IPS-18c (cell line): ENCODE data around the gene HEATR5A.
"Not testable (repeated sequence)": the region's sequence is repeated elsewhere in the genome, so short reads cannot be mapped to it uniquely, and the experiment has no call there.

Experiments
- H3K4me3 ChIP-seq: 2 replicates; pipeline ENCODE4 v1.7.0; 2013; ENCODE audit warnings: low read depth, mild to moderate bottlenecking, low read length, moderate library complexity; ENCODE audit not compliant: insufficient read depth
- H3K9me3 ChIP-seq: one replicate; pipeline ENCODE4 v1.6.1; 2013; ENCODE audit warnings: mild to moderate bottlenecking, low read length, moderate library complexity; ENCODE audit not compliant: control insufficient read depth, insufficient read depth

The HEATR5A gene

DNA sequence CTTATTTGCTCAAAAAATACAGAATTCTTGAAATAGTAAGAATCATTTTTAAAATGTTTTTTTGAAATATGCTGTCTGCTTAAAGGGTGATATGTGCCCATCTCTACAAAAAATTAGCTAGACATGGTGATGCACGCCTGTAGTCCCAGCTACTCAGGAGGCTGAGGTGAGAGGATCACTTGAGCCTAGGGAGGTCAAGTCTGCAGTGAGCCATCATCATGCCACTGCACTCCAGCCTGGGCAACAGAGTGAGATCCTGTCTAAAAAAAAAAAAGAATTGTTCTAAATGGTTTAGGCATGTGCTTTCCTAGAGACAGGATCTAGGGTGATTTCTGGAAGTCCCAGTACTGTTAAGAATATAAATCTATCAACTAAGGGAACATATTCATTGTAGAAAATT, 137.2 kb downstream of the HEATR5A start:
- Histone ChIP-seq H3K4me3 (no peak overlapping the region), H3K9me3 (peaks cover 5% of the 10 kb centered on the region)

DNA sequence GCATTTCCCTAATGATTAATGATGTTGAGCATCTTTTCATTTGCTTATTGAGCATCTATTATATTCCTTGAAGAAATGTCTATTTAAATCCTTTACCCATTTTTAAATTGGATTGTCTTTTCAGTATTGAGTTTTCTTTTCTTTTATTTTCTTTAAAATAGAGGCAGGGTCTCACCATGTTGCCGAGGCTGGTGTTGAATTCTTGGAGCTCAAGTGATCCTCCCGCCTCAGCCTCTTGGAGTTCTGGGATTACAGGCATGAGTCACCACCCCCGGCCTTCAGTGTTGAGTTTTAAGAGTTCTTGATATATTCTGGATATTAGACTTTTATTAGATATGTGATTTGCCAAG, 139.5 kb downstream of the HEATR5A start:
- H3K4me3 ChIP-seq, result no peak overlapping the region
- H3K9me3 ChIP-seq, result peaks cover 9% of the 10 kb centered on the region

DNA sequence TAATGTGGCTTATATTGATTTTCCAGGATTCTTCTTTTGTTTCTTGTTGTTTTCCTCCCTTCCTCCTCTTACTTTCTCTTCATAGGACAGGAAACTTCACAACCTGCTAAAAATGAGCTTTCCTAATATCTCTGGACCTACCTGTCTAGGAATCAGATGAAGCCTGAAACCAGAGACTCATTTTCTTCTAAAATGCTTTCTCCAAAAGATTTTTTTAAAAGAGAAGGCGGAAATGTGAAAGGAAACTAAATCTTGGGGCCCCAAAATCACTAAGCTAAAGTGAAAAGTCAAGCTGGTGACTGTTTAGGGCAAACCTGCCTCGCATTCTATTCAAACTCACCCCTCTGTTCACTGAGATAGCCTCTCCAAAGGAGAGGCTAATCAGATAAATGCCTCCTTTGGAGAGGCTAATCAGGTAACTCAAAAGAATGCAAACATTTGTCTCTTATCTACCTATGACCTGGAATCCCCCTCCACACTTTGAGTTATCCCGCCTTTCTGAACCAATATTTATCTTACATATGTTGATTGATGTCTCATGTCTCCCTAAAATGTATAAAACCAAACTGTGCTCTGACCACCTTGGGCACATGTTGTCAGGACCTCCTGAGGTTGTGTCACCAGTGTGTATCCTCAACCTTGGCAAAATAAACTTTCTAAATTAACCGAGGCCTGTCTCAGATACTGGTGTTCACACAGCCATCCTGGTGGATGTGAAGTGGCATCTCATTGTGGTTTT, 140.0 kb downstream of the HEATR5A start:
- peaks cover 9% of the 10 kb centered on the region for H3K9me3 ChIP-seq
- H3K4me3 ChIP-seq, result no peak overlapping the region

DNA sequence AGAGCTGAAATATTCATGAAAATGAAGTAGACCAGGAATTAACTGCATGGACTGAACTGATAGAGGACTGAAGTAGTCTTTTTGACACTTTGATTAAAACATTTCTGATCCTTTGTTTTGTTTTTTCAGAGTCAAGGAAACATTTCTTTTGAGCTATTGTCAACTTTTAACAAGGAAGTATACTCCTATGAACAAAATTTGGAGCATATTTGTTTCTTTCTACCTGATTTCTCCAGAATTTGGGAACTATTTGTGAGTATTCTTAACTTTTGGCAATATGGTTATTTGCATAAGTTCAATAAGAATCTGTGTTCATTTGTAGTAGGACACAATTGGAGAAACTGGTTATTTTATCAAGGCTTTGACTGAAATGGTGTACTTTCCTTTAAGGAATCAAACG, 141.5 kb downstream of the HEATR5A start:
- no peak overlapping the region for H3K4me3 ChIP-seq

DNA sequence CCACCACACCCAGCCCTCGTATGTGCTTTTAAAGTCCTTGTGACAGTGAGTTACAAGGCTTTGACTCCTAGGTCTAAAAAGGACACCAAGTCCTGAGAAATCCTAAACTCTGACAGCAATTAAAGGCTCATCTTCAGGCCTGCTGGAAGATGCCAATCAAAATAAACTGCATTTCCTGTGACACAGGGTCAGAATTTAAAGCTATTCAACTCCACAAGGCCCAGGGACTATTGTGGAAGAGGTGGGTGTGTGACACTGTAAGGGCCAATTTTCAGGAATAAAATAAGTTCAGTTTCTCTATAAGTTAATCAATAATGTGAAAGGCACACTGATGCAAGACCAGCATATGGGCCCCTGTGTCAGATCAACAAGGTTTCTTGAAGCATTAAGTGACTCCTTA, 143.3 kb downstream of the HEATR5A start:
- H3K4me3 ChIP-seq, result no peak overlapping the region
- H3K9me3 ChIP-seq, result peaks cover 13% of the 10 kb centered on the region

More for the DNA sequence above, 141.5 kb downstream of the HEATR5A start:
- peaks cover 11% of the 10 kb centered on the region for H3K9me3 ChIP-seq

DNA sequence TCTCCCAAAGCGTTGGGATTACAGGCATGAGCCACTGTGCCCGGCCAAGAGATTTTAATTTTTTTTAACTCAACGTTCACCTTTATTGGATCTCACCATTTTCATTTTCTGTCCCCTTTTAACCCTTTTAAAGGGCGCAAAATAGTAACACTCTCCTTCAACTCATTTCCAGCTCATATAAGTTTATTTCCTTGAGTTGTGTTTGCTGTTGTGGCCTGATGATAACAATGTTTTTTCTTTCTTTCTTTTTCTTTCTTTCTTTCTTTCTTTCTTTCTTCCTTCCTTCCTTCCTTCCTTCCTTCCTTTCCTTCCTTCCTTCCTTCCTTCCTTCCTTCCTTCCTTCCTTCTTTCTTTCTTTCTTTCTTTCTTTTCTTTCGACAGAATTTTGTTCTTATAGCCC, 143.9 kb downstream of the HEATR5A start:
- not testable (repeated sequence) for H3K4me3 ChIP-seq
- peaks cover 13% of the 10 kb centered on the region for H3K9me3 ChIP-seq

DNA sequence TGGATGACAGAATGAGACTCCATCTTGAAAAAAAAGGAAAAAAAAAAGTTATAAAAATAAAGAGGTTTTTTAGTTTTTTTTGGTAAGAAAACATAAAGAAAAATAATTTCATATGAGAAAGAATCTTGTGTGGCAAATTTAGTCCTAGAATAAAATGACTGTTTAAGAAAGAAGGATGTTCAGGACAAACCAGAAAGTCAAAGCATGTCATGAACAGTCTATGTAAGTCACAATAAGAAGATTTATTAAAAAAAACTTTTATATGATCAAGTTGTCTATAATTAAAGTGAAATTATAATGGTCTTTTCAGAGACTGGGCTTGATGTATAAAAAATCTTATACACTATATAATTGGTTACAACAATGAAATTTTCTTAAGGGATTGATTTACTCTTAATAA, 144.6 kb downstream of the HEATR5A start:
- Histone ChIP-seq H3K9me3 (peaks cover 13% of the 10 kb centered on the region), H3K4me3 (no peak overlapping the region)

DNA sequence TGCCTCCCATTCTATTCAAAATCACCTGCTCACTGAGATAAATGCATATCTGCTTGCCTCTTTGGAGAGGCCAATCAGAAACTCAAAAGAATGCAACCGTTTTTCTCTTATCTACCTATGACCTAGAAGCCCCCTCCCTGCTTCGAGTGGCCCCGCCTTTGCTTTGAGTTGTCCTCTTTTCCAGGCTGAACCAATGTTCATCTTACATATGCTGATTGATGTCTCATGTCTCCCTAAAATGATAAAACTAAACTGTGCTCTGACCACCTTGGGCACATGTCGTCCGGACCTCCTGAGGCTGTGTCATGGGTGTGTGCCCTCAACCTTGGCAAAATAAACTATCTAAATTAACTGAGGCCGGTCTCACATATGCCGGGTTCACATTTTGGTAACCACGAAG, 148.7 kb downstream of the HEATR5A start:
- no peak overlapping the region for H3K4me3 ChIP-seq
- H3K9me3 ChIP-seq, result peaks cover 18% of the 10 kb centered on the region

DNA sequence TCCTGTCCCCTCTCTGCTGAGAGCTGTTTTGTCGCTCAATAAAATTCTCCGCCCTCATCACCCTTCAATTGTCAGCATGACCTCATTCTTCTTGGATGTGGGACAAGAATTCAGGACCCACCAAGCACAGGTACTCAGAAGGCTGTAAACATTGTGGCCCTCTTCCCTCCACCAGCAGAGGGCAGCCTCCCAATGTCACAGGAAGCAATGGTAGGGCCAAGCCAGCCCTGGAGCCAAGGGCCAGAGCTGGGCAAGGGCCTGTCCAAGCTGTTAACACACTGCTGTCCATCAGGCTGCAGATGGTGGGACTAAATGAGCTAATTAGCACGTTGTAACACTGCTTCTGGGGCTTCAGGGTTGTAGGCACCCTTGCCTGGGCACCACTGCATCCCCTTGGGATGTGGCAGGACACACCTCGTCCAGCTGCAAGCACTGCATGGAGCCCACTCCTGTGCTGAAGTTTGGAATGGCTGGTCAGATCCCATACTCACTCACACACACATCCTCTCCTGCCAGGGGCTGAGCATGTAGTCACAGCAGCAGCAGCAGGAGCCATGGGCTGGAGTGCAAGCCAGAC, 150.1 kb downstream of the HEATR5A start:
- Histone ChIP-seq H3K9me3 (peaks cover 16% of the 10 kb centered on the region), H3K4me3 (no peak overlapping the region)

DNA sequence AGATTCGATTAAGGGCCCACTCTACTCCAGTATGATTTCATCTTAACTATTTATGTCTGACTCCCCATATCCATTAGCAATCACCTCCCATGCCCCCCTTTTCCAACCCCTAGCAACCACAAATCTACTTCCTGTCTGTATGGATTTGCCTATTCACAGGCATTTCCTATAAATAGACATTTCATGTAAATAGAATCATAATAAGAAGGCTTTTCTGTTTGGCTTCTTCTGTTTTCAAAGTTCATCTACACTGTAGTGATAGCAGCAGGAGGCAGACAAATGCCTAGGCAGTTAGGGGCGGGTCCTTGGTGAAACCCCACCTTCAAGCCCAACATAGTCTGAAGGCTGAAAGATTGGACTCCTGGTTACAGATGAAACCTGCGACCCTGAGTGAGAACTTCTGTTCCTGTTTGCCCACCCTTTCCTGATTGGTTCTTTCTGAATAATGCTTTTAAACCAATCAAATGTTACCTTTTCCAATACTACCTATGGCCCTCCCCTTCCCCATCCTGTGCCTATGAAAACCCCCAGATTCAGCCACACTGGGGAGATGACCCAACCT, 150.6 kb downstream of the HEATR5A start:
- Histone ChIP-seq H3K4me3 (no peak overlapping the region), H3K9me3 (peaks cover 16% of the 10 kb centered on the region)

DNA sequence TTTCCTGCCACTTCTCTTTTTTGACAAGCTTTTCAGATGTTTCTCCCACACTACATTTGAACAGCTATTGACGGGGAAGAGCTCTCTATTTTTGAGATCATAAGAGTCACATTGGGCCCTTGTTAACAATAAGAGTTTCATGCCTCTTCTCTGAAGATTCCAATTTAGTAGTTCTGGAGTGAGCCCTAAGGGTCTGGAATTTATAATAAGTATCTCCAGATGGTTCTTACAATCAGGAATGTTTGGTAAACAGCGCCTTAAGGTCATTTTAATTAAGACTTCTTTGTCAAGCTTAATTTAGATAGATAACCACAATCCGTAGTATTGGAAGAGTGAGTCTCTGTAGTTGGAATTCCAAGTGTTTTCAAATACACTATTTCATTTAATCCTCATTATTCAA, 152.1 kb downstream of the HEATR5A start:
- H3K9me3 ChIP-seq, result peaks cover 13% of the 10 kb centered on the region
- H3K4me3 ChIP-seq, result no peak overlapping the region

DNA sequence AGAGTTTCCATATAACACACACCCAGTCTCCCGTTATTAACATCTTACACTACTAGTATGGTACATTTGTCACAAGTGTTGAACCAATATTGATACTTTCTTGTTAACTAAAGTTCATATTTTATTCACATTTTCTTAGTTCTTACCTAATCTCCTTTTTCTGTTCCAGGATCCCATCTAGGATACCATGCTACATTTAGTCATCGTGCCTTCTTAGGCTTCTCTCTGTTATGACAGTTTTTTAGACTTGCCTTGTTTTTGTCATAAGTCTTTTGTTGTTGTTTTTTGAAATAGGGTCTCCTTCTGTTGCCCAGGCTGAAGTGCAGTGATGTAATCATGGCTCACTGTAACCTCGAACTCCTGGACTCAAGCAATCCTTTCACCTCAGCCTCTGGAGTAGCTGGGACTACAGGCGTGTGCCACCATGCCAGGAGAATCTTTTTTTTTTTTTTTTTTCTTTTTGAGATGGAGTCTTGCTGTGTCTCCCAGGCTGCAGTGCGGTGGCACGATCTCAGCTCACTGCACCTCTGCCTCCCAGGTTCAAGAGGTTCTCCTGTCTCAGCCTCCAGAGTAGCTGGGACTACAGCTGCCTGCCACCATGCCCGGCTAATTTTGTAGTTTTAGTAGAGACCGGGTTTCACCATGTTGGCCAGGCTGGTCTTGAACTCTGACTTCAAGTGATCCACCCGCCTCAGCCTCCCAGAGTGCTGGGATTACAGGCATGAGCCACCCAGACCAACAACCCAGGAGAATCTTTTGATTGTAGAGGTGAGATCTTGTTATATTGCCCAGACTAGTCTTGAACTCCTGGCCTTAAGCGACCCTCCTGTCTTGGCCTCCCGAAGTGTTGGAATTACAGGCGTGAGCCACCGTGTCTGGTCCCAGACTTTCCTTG, 153.7 kb downstream of the HEATR5A start:
- no peak overlapping the region for H3K4me3 ChIP-seq
- peaks cover 13% of the 10 kb centered on the region for H3K9me3 ChIP-seq

DNA sequence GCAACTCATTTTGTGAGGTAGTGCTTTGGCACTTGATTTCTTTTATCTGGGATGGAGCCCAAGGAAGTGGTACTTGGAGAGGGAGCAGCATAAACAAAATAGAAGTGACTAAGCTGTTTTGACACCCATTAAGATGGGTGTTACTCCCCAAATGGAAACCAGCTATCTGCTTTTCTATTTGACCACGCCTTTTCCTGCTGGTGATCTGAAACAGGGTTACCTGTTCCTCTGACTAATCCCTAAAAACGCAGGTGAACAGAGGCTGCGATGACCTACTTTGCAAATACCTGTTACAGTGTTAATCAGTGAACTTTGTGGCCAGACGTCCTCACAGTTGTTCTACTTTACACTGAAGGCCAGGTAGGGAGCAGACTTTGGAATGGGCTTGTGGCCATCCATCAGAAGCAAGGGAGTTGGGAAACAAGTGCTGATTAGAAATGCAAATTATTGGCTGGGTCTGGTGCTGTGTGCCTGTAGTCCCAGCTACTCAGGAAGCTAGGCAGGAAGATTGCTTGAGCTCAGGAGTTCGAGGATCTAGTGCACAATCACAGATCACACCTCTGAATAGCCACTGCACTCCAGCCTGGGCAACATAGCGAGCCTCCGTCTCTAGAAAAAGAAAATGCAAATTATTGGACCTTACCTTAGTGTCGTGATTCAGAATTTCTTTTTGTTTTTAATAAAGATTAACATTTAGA, 154.5 kb downstream of the HEATR5A start:
- peaks cover 13% of the 10 kb centered on the region for H3K9me3 ChIP-seq
- no peak overlapping the region for H3K4me3 ChIP-seq

DNA sequence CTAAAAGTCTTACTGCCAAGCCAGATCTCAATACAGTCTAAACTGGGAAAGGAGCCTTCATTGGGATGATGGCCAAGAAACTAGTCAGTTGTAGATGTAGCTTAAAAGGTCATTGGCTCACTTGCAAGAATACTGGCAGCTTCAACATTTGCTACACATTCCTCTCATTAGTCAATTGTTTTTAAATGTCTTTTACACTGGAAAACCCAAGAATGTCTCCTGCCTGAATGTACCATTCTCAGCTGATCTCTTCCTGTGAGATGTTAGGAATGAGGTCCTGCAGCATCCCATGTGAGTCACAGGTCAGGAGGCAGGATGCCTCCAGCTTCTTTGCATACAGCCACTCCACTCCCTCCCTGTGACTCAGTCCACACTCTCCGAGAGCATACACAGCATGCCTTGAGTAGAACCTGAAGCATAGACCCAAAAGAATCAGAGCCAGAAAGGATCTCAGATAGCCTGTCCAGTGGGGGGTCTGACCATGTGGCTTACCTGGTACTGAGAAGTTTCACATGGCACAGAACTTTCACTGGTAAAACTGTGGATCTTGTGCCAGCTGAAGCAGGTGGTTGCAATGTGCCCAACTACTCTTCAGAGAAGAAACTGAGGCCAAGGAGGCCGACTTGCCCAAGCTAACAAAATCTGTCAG, 156.7 kb downstream of the HEATR5A start:
- no peak overlapping the region for H3K4me3 ChIP-seq
- H3K9me3 ChIP-seq, result peaks cover 2% of the 10 kb centered on the region

DNA sequence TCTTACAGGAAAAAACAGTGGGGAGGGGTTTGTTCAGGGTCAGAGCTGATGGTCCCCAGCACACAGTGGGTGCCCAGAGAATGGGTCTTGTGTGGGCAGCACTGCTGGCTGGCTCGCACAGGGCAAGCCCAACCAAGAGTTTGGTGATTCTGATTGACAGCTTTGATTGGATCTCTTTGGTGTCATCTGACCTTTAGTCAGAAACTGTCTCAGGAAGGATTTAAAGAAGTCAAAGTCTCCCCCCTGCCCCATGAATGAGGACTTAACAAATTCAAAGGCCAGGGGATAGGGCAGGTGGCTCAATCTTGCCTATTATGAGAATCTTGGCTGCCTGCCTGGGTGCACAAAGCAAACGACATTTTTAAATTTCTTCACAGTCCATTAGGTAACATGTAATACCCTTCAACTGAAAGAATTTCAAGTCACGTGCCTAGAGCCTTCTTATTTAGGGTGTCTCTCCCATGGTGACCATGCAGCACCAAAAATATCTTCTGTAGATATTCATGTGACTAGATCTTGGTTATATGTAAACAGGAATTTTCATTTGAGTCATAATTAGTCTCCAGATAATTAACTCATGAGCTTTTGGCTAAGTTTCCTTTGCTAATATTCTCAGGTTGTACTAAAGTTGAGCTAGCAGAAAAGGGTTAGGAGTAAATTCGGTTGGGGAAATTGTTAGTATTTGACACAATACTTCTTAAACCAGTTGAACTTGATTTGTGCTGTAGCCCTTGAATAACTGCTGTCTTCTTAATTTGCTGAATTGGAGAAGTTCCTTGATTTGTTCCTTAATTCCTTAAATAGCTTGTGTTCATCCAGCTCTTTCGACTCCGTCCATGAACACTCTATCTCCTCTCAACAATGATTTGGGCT, 158.3 kb downstream of the HEATR5A start:
- H3K9me3 ChIP-seq, result no peaks in the 10 kb centered on the region
- H3K4me3 ChIP-seq, result no peak overlapping the region

DNA sequence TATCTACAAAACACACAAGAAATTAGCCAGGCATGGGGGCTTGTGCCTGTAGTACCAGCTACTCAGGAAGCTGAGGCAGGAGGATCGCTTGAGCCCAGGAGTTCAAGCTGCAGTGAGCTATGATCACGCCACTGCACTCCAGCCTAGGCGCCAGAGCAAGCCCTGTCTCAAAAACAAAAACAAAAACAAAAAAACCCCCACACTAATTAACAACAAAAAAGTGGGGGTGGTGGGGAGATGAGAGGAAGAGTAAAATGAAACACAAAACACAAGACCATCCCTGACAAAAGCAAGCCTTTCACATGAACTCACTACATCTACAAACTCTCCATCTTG, 158.9 kb downstream of the HEATR5A start:
- H3K9me3 ChIP-seq, result no peaks in the 10 kb centered on the region
- H3K4me3 ChIP-seq, result no peak overlapping the region
